Ovary (tissue), 9 donors: ENCODE measurements around the gene TYSND1. TPM values are rescaled to one million over a fixed set of nuclear protein-coding genes. Genes with fewer than 3 reads are reported as not detected.
A peak's percentile ranks its signal among the peaks of the same experiment; 100 is the strongest.

Source experiments
- DNase-seq, 5 donors: peaks; one replicate each; pipeline ENCODE4 v3.0.0-alpha.2; 2019 to 2020
- H3K27ac ChIP-seq, 2 donors: fragments of 200-600 bp; one replicate each; pipeline versions ENCODE4 v1.5.1 to v1.8.0; 2019 to 2022
- H3K27me3 ChIP-seq: fragments of 200-600 bp; one replicate; pipeline ENCODE4 v1.8.0; 2022
- H3K36me3 ChIP-seq: fragments of 200-600 bp; sonication (generic); one replicate; pipeline ENCODE4 v1.5.1; 2019
- H3K4me1 ChIP-seq: one replicate; pipeline ENCODE4 v1.8.1; 2013; ENCODE audit warnings: mild to moderate bottlenecking, moderate library complexity; ENCODE audit not compliant: insufficient read depth
- H3K4me3 ChIP-seq: fragments of 200-600 bp; sonication (generic); one replicate; pipeline ENCODE4 v1.5.1; 2017
- H3K9me3 ChIP-seq, 2 donors: fragments of 200-600 bp in 1 of 2; sonication (generic) in 1 of 2; one replicate each; pipeline versions ENCODE4 v1.5.1 to v1.8.1; 2013 to 2019; ENCODE audit warnings: mild to moderate bottlenecking in 1 of 2, moderate library complexity in 1 of 2
- EP300 ChIP-seq: sonication (generic); formaldehyde crosslinking; IDR thresholded peaks from one replicate; pipeline ENCODE4 v1.6.1; 2017; ENCODE audit warnings: antibody characterized with exemption
- POLR2A ChIP-seq: fragments of 450-650 bp; IDR thresholded peaks from one replicate; pipeline ENCODE4 v1.6.1; 2017; ENCODE audit warnings: antibody characterized with exemption, mild to moderate bottlenecking, moderate library complexity
- WGBS, 3 donors: extraction: QIAGEN DNeasy Blood & Tissue Kit in 1 of 3; methylation state at CpG; one replicate each; pipeline versions ENCODE4 v1.1.5 to v1.1.7; 2013 to 2017; 5-methylcytosine and 5-hydroxymethylcytosine counted together
- intact Hi-C, 4 donors: fragments of 100-400 bp; cut with DNase I; formaldehyde crosslinking; loops; one replicate each; pipeline versions ENCODE4 v1.11.0 to v1.15.1; 2022 to 2023
- polyA plus RNA-seq, 2 donors: library from polyadenylated mRNA; stranded (reverse); fragments of 200-250 nt in 1 of 2; fragments of 350-450 nt in 1 of 2; fragmentation: Illumina TruSeq in 1 of 2; extraction: RNeasy Lipid Tissue Mini Kit (QIAGEN cat#74804) in 1 of 2; gene quantifications; one replicate each; pipeline ENCODE4 v1.2.3, GENCODE V29; 2013 to 2014
- total RNA-seq, 7 donors: library from RNA; depleted of rRNA in 2 of 7; stranded (reverse); fragments of >200 nt in 2 of 7; fragmentation: NEBNext Ultra II Directional in 3 of 7; extraction: Animal tissue kit (Norgen Biotek cat#: 25700) in 3 of 7; gene quantifications; one replicate each; pipeline versions ENCODE4 v1.1.0 to v1.2.4, GENCODE V29; 2016 to 2023
- TF ChIP-seq, protein P1 (sequence below), 3 donors: fragments of 450-650 bp in 2 of 3; fragments of 200-600 bp in 1 of 3; IDR thresholded peaks; one replicate each; pipeline versions ENCODE4 v1.5.1 to v1.8.0; 2016 to 2022; ENCODE audit warnings: antibody characterized with exemption in 3 of 3, mild to moderate bottlenecking in 1 of 3
- donor health status: DM: no; HTN: no; CAD: no; lungs with moderate emphysema.
- donor health status: DM: no; HTN: no; CAD: no.
- donor health status: Bipolar disorder and iron deficiency.
- donor health status: DM: yes; HTN: yes; CAD: no.
- donor health status: DM: no; HTN: no; CAD: no.
- donor health status: DM: yes; HTN: yes; CAD: no.

TYSND1 gene
- total and polyA plus RNA-seq, 9 donors = 3.5 to 12.4 (median 11.9) TPM

DNA sequence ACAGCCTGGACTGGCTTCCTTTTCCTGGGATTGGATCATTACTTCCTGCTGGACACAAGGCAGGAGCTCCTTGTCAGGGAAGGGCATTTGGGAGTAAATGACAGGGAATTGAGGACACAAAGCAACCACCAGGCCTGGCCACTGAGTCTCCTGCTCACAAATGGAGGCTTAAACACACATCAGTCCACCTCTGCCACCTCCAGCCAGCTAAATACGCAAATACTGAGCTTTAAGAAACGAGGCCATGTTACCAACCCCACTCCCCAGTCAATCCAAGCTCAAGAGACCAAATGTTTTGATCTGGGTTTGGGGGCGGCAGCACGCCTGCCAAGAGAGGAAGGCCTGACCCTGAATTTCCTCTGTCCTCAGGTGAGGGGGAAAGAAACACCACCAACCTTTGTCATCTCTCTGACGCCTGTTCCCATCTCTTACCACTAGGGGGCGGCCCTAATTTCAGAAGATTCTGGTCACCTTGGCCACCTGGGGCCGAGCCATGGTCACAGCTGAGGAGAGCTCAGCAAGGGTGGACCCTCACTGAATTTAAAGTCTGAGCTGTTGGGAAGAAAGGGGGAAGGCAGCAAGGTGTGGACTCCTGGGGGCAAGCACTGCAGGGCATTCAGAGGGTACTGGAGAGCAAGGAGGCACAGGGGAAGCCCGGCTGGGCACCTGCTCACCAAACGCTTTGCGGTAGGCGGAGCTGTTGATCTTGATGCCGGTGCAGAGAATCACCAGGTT is 30.4 kb downstream of the TYSND1 start:
- no peaks in the 10 kb centered on the region for H3K9me3 ChIP-seq
- no peaks in the 10 kb centered on the region for H3K27me3 ChIP-seq
- H3K4me1 ChIP-seq = no peaks in the 10 kb centered on the region
- 54 to 56% (median 55%) methylated on average over 12 of the region's 12 CpGs for WGBS, 3 donors
- intact Hi-C loops = loop anchor here in 1 of 4 donors (2.0 kb wide), 1 partner anchor 31 kb away; the partner anchor contains the start of gene TYSND1
- TF ChIP-seq, protein P1, sequence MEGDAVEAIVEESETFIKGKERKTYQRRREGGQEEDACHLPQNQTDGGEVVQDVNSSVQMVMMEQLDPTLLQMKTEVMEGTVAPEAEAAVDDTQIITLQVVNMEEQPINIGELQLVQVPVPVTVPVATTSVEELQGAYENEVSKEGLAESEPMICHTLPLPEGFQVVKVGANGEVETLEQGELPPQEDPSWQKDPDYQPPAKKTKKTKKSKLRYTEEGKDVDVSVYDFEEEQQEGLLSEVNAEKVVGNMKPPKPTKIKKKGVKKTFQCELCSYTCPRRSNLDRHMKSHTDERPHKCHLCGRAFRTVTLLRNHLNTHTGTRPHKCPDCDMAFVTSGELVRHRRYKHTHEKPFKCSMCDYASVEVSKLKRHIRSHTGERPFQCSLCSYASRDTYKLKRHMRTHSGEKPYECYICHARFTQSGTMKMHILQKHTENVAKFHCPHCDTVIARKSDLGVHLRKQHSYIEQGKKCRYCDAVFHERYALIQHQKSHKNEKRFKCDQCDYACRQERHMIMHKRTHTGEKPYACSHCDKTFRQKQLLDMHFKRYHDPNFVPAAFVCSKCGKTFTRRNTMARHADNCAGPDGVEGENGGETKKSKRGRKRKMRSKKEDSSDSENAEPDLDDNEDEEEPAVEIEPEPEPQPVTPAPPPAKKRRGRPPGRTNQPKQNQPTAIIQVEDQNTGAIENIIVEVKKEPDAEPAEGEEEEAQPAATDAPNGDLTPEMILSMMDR (IDR thresholded peaks at IDR 0.05) = peak; percentile 61 to 79 (median 76)
- TF ChIP-seq EP300 (no peak), POLR2A (no peak)
- peak; percentile 37 to 65 (median 54) for DNase-seq
- H3K36me3 ChIP-seq = no peaks in the 10 kb centered on the region
- H3K4me3 ChIP-seq = no peak overlapping the region
- no peak overlapping the region for H3K27ac ChIP-seq

DNA sequence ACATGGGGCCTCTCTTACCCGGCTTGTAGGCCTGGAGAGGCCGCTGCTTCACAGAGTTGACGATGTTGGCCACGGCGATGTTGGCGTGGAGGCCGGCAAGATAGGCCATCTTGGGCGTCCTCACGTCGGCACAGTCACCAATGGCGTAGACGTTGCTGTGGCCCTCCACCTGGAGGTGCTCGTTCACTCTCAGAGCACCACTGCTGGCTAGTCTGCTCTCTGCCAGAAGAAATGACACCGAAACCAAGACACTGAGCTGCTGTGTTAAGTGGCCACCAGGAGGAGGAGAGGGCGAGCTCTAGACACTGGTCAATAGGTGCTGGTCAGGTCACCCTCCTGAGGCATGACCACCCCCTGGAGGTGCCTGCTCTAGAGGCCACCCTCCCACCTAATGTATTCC is 31.6 kb downstream of the TYSND1 start:
- 84 to 96% (median 90%) methylated on average over 15 of the region's 15 CpGs for WGBS, 3 donors
- Histone ChIP-seq H3K27me3 (no peaks in the 10 kb centered on the region), H3K27ac (no peak overlapping the region), H3K4me1 (no peaks in the 10 kb centered on the region), H3K4me3 (no peak overlapping the region), H3K9me3 (no peaks in the 10 kb centered on the region), H3K36me3 (no peaks in the 10 kb centered on the region)
- DNase-seq = peak in 1 of 5 donors; percentile 13
- intact Hi-C loops = no loop called here
- TF ChIP-seq POLR2A (no peak), EP300 (no peak)
- TF ChIP-seq, protein P1 (IDR thresholded peaks at IDR 0.05) = no peak

DNA sequence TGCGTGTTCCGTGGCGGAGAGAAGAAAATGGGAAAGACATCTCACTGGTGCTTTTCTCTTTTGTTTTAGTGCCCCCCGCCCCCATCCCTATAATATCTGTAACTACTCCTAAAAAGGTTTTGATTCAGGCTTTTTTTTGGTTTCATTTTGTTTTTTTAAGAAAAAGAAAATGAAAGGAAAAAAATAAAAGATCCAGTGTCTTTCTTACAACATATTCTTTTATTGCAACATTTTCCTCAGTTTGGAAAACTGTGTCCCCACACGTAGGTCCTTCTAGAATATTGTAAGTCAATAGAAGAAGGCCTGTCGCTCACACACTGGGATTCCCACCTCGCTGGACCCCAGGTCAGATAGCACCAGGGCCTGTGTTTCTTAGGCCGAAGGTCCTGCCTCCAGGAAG is 34.4 kb downstream of the TYSND1 start:
- 74 to 88% (median 86%) methylated on average over 8 of the region's 8 CpGs for WGBS, 3 donors
- H3K4me3 ChIP-seq = no peak overlapping the region
- H3K9me3 ChIP-seq = no peaks in the 10 kb centered on the region
- no peak for TF ChIP-seq EP300
- TF ChIP-seq POLR2A = no peak
- TF ChIP-seq, protein P1 (IDR thresholded peaks at IDR 0.05) = no peak
- H3K4me1 ChIP-seq = no peaks in the 10 kb centered on the region
- H3K27ac ChIP-seq = no peak overlapping the region
- DNase-seq = no peak
- intact Hi-C loops = no loop called here
- no peaks in the 10 kb centered on the region for H3K27me3 ChIP-seq
- H3K36me3 ChIP-seq = no peaks in the 10 kb centered on the region

DNA sequence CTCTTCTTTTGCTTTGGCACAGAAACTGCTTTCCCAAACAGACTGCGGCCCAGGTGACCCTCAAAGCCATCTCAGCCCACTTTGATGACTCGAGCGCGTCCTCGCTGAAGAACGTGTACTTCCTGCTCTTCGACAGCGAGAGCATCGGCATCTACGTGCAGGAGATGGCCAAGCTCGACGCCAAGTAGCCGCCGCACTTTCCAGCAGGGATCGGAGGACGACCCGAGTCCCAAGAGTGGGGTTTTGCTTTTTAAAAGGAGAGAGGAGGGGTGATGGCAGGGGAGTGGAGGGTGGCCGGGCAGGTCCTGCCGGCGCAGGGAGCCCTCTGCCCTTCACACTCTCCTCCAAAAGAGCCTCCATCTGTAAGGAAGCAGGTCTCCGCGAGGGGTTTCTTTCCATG is 35.0 kb downstream of the TYSND1 start:
- Histone ChIP-seq H3K4me1 (no peaks in the 10 kb centered on the region), H3K4me3 (no peak overlapping the region), H3K27ac (no peak overlapping the region), H3K9me3 (no peaks in the 10 kb centered on the region), H3K27me3 (no peaks in the 10 kb centered on the region), H3K36me3 (no peaks in the 10 kb centered on the region)
- TF ChIP-seq, protein P1 (IDR thresholded peaks at IDR 0.05) = no peak
- TF ChIP-seq EP300 = no peak
- no peak for TF ChIP-seq POLR2A
- 85 to 91% (median 87%) methylated on average over 22 of the region's 22 CpGs for WGBS, 3 donors
- intact Hi-C loops = no loop called here
- no peak for DNase-seq
